ENCODE measurements around the gene PARD3B. TPM values are rescaled to one million over a fixed set of nuclear protein-coding genes. Genes with fewer than 3 reads are reported as not detected.

The PARD3B gene
- total RNA-seq, 1 experiment from 2014 or later, result 6.4 TPM

DNA sequence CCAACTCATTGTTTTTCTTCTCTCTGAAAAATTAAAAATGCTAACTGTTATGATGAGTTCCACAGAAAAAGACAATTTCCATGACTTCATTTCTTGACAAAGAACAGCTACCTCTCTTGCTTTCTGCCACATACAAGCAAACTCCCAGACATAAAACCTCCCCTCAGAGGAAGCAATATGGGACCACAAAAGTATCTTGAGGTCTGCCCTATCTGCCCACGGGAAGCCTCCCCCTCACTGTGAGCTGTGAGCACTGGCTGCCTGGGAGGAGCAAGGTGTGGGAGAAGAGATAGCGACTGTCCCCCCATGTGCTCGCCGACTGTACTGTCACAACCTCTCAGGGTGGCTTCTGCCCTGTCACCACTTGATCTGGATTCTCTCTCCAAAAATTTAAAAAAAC, 1067.4 kb downstream of the PARD3B start:
- Histone ChIP-seq H3K18ac (ENCODE audit: insufficient read length, low read depth, low read length) (no peak overlapping the region), H2BK12ac (ENCODE audit: insufficient read length, low read depth, low read length) (no peak overlapping the region), H4K8ac (replicated peaks; ENCODE audit: insufficient read length, low read depth, low read length) (no peak overlapping the region), H3K9me3 (ENCODE audit: control insufficient read depth, low read depth, low read length) (no peaks in the 10 kb centered on the region), H3K14ac (ENCODE audit: insufficient read depth, low read length) (no peak overlapping the region), H3K56ac (ENCODE audit: insufficient read length, low read depth, low read length) (no peak overlapping the region), H4K91ac (ENCODE audit: insufficient read length, low read depth, low read length) (no peak overlapping the region), H3K9ac (ENCODE audit: extremely low read depth, insufficient read length, low read length) (no peak overlapping the region), H3K4ac (ENCODE audit: low read depth, low read length) (no peak overlapping the region), H3K4me1 (ENCODE audit: insufficient read depth, low read length) (no peaks in the 10 kb centered on the region; the same call in 1 of the 2 replicates), H3T11ph (ENCODE audit: low read length) (no peak overlapping the region), H3K23me2 (ENCODE audit: insufficient read length, low read depth, low read length, poor library complexity, severe bottlenecking) (no peaks in the 10 kb centered on the region), H4K5ac (ENCODE audit: insufficient read length, low read depth, low read length) (no peak overlapping the region), H3K79me2 (ENCODE audit: insufficient read depth, low read length) (no peaks in the 10 kb centered on the region), H2BK15ac (ENCODE audit: low read depth, low read length) (no peak overlapping the region), H2AFZ (ENCODE audit: low read length) (no peak overlapping the region), H2BK120ac (ENCODE audit: low read depth, low read length, poor library complexity, severe bottlenecking) (no peak overlapping the region), H2AK5ac (ENCODE audit: insufficient read length, low read length) (no peak overlapping the region), H3K23ac (ENCODE audit: insufficient read length, low read depth, low read length) (no peak overlapping the region), H2BK20ac (ENCODE audit: low read depth, low read length, poor library complexity, severe bottlenecking) (no peak overlapping the region), H3K4me2 (ENCODE audit: insufficient read depth, insufficient read length, low read length) (no peak overlapping the region), H2BK5ac (ENCODE audit: insufficient read length, low read length) (no peak overlapping the region), H3K27me3 (ENCODE audit: insufficient read depth, low read length) (no peaks in the 10 kb centered on the region), H4K20me1 (ENCODE audit: control insufficient read depth, insufficient read depth, insufficient read length) (no peaks in the 10 kb centered on the region), H3K79me1 (ENCODE audit: insufficient read depth, low read depth, low read length, poor library complexity, severe bottlenecking) (no peaks in the 10 kb centered on the region), H3K27ac (ENCODE audit: insufficient read length, low read depth, low read length) (no peak overlapping the region)
- WGBS (ENCODE audit: extremely low coverage, insufficient read length, low lambda C conversion rate), result no CpG with 5 or more reads among the region's 4 CpGs
- H3K4me1 Mint-ChIP-seq, result peaks cover 13 to 14% of the 10 kb centered on the region in 2 experiments
- no peaks in the 10 kb centered on the region for H3K27me3 Mint-ChIP-seq (ENCODE audit: low read depth)
- H3K27ac Mint-ChIP-seq, result no peak overlapping the region
- TF ChIP-seq, protein P1, sequence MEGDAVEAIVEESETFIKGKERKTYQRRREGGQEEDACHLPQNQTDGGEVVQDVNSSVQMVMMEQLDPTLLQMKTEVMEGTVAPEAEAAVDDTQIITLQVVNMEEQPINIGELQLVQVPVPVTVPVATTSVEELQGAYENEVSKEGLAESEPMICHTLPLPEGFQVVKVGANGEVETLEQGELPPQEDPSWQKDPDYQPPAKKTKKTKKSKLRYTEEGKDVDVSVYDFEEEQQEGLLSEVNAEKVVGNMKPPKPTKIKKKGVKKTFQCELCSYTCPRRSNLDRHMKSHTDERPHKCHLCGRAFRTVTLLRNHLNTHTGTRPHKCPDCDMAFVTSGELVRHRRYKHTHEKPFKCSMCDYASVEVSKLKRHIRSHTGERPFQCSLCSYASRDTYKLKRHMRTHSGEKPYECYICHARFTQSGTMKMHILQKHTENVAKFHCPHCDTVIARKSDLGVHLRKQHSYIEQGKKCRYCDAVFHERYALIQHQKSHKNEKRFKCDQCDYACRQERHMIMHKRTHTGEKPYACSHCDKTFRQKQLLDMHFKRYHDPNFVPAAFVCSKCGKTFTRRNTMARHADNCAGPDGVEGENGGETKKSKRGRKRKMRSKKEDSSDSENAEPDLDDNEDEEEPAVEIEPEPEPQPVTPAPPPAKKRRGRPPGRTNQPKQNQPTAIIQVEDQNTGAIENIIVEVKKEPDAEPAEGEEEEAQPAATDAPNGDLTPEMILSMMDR (conservative IDR thresholded peaks at IDR 0.05), result no peak
- H3K4me3 Mint-ChIP-seq, result no peak overlapping the region
- no peak for DNase-seq
- H3K9me3 Mint-ChIP-seq, result peaks cover 0 to 7% of the 10 kb centered on the region in 2 experiments; a peak in 1 of 5 replicates
- peaks cover 0 to 4% (median 3%) of the 10 kb centered on the region in 3 experiments; a peak in 2 of 7 replicates for H3K36me3 Mint-ChIP-seq (ENCODE audit: insufficient read depth in 1 of 3, low read depth in 3 of 3)

Measured in H9 (cell line).